Measurements from ENCODE around the gene SGTB.
"Not testable (repeated sequence)": the region's sequence is repeated elsewhere in the genome, so short reads cannot be mapped to it uniquely, and the experiment has no call there.

The SGTB gene

GRCh38 chr5:65624571-65625555 lies 97.0 kb downstream of the SGTB start, which contains the start of the genes SHLD3 and TRAPPC13:
TSS of gene SHLD3 (plus strand) at chr5:65625027. CDS start at chr5:65629588, 4,561 bp downstream.
TSS of gene TRAPPC13 (plus strand) at chr5:65625027. CDS start at chr5:65625061, 34 bp downstream.
- TF ChIP-seq, protein P1, sequence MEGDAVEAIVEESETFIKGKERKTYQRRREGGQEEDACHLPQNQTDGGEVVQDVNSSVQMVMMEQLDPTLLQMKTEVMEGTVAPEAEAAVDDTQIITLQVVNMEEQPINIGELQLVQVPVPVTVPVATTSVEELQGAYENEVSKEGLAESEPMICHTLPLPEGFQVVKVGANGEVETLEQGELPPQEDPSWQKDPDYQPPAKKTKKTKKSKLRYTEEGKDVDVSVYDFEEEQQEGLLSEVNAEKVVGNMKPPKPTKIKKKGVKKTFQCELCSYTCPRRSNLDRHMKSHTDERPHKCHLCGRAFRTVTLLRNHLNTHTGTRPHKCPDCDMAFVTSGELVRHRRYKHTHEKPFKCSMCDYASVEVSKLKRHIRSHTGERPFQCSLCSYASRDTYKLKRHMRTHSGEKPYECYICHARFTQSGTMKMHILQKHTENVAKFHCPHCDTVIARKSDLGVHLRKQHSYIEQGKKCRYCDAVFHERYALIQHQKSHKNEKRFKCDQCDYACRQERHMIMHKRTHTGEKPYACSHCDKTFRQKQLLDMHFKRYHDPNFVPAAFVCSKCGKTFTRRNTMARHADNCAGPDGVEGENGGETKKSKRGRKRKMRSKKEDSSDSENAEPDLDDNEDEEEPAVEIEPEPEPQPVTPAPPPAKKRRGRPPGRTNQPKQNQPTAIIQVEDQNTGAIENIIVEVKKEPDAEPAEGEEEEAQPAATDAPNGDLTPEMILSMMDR (conservative IDR thresholded peaks at IDR 0.05): no peak

GRCh38 chr5:65624025-65624570 lies 97.8 kb downstream of the SGTB start, which contains the start of gene TRIM23:
TSS of gene TRIM23 (minus strand) at chr5:65624333. CDS start at chr5:65624274, 59 bp downstream.
- TF ChIP-seq, protein P1 (conservative IDR thresholded peaks at IDR 0.05): no peak
- H3K27ac ChIP-seq: peak within 1 kb of the TSS; percentile 84

More at GRCh38 chr5:65624571-65625555, 97.0 kb downstream of the SGTB start, which contains the start of the genes SHLD3 and TRAPPC13:
- H3K27ac ChIP-seq: peak within 1 kb of the TSS; percentile 84

DNA sequence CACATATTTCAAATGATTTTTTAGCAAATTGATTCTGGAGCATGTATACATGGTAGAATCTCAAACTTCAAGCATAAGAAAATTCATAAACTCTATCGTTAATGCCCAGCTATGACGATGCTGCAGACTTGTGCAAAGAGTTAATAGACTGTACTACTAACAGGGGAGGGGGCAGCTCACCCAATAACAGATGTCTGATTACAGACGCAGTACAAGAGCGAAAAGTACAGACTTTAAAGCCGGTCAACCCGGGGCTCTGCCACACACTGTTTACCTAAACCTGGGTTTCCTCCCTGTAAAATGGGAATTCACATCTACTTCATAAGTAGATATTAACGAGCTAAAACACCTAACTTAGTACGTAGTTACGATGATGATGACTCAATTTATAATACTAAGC lies 98.4 kb downstream of the SGTB start:
- peak overlapping the region; percentile 84 for H3K27ac ChIP-seq
- TF ChIP-seq, protein P1 (conservative IDR thresholded peaks at IDR 0.05): no peak

GRCh38 chr5:65621961-65622360 lies 99.9 kb downstream of the SGTB start:
- not testable (repeated sequence) for H3K27ac ChIP-seq

DNA sequence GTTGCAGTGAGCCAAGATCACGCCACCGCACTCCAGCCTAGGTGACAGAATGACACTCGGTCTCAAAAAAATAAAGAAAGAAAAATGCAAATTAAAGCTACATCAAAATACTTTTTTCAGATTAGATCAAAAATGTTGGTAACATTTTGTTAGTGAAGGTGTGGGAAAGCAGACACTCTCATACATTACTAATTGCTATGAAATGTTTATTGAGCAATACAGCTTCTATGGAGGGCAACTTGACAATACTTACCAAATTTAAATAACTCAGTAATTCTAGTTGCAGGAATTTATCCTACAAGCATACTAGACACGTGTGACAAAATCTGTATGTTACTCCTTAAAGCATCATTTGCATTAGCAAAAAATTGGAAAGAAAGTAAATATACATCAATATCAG lies 101.9 kb downstream of the SGTB start:
- no peak overlapping the region for H3K27ac ChIP-seq
- TF ChIP-seq, protein P1 (conservative IDR thresholded peaks at IDR 0.05): no peak

Measured in VCaP (cell line).